ENCODE measurements around the gene XRCC5.

Gene XRCC5

DNA sequence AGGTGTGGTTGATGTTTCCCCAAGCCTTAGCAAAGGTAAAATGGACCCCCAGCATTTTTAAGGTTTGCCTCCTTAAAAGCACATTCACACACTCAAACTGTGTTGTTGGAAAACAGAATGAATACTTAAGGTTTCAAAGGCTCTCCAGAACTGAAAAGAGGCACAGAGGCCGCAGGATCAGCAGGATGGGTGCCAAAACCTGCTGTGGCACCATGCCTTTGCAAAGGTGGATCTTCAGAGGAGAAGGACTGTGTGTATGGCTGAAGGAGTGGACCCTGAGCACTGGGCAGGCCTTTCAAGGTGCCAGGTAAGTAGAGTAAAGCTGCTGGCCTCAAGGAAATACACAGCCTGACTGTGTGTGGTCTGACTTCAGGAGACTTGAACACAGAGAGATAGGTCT, 127.3 kb downstream of the XRCC5 start:
- no peak for DNase-seq

DNA sequence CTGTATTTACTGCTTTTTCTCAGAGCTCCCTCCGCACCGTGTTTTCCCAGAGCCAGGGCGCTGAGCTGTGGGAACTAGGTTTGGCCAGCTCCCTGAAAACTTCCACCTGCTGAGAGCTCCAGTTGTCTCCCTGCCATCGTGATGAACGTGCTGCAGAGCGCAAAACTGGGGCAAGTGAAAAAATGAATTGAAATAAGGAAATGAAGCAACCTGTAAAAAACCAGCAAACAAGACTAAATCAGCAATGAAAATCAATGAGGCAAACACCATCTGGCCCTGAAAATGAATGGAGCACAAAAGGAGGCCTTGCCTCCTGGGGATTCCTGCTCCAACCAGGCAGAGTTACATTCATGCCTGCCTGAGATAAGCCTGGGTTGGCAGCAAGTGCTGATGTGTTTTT, 133.2 kb downstream of the XRCC5 start:
- no peak for DNase-seq

DNA sequence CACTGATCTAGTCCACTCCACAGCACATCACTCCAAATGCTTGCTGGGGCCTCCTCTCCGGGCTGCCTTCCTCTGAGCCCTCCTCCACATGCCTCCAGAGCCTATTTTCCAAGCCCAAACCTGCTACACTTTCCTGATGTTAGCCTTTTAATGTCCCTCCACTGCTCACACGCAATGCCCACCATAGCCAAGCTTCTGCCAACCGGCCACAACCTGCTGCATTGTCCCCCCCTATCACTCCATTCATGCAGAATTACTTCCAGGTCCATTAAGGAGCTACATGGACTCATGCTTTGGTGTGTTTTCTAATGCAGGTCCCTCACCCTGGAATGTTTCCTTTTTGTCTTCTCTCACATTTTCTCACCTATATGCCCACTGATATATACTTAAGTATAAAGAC, 133.9 kb downstream of the XRCC5 start:
- DNase-seq: no peak

DNA sequence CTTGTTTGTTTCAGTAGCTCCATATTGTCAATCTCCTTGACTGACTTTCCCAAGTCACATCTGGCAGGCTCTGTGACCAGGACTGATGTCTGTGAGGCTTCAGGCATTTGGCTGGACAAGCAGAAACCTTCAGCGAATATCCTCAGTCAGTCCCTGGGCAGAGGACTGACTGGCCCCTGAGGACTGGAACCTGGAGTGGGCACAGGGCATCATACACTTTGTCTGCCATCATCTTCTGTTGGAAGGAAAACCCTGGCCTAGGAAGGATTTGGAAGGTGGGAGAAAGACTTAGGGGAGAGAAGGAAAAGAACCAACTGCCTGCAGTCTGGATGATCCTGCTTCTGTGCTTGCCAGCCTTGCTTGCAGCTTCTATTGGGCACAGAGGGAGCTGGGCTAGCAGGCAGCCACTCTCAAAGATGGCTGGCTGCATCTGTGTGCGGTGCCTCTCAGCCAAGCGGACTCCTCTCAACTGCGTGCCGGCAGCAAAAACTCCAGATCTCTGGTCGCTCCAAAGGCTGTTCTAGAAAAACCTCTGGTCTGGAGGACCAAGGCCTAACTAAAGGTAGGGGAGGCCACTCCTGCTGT, 136.3 kb downstream of the XRCC5 start:
- DNase-seq: no peak

DNA sequence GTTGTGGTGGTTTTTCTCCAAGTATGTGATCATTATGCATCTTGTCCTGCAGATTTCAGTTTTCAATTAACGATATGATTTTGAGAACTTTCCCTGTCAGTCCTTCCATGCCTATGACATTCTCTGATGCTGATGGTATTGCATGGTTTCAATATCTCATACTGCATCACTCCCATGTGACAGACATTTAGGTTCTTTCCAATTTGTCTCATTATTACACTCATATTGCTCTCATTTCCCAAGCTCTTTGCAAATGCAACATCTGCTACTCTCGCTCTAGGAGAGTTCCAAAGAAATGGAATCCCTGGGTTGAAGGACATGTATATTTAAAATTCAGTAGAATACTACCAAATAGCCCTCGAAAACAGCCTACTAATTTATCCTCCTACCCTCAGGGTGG, 137.6 kb downstream of the XRCC5 start:
- DNase-seq: no peak

Data from stimulated activated CD4-positive, alpha-beta T cell treated with anti-CD3 and anti-CD28 coated beads, Interleukin-4, amount 100 ng/mL, for 1 hour (primary cell).